NCI-H2107 treated with DMSO at 0.1 percent for 48 hours (cell line): ENCODE data around the gene PHACTR2.
"Not testable (repeated sequence)": the region's sequence is repeated elsewhere in the genome, so short reads cannot be mapped to it uniquely, and the experiment has no call there.

ENCODE experiments used
- DNase-seq: peaks from one replicate; lab custom pipeline; 2025; ENCODE audit not compliant: unreplicated experiment; lab: John Stamatoyannopoulos, UW

PHACTR2 gene

DNA sequence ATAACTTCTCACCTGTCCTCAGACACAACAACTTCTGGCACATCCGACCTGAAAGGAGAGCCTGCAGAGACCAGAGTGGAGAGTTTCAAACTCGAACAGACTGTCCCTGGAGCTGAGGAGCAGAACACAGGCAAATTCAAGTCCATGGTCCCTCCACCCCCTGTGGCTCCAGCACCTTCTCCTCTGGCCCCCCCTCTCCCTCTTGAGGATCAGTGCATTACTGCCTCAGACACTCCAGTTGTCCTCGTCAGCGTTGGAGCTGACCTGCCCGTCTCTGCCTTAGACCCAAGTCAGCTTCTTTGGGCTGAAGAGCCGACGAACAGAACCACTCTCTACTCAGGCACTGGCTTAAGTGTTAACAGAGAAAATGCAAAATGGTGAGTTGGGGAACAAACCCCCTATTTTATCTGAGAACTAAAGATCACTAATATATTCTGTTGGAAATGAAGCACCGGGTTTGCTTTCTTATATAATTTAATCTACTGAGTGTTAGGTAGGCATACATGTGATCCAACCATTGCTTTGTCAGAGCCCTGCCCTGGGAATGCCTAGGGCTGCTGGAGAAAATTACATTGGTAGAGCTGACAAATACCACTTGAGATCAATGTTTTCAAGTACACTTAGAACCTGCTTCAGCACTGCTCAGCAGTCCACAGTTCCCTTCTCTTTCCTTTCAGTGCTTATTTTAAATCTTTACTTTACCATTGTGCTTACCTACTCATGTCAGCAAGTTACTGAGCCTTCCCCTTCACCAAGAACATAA lies 87.8 kb downstream of the PHACTR2 start:
- DNase-seq, result no peak

DNA sequence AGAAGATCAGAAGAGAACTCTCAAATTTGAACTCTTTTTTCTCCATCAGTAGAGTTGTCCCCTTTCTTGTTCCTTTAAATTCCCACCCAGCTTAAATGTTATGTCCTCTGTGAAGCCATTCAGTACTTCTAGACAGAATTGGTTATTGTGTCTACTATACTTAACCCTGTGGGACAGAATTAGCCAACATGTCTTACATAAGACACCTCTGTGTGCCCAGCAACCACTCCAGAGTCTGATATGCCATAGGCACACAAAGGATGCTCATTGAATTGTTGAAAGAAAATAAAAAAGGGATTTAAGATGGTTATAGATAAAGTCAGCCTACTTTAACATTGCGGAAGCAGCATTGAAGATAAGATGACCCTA lies 88.4 kb downstream of the PHACTR2 start:
- no peak for DNase-seq

DNA sequence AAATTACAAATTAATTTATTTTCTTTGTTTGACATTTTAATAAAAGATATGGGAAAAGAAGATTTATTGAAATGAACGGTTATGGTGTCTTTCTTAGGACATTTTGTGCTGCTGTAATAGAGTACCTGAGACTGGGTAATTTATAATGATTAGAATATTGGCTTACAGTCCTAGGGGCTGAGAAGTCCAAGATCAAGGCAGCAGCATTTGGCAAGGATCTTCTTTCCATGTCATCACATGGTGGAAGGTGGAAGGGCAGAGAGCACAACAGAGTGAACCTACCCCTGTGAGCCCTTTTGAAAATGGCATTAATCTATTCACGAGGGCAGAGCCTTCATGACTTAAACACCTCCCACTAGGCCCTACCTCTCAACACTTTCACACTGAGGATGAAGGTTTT lies 89.7 kb downstream of the PHACTR2 start:
- no peak for DNase-seq

DNA sequence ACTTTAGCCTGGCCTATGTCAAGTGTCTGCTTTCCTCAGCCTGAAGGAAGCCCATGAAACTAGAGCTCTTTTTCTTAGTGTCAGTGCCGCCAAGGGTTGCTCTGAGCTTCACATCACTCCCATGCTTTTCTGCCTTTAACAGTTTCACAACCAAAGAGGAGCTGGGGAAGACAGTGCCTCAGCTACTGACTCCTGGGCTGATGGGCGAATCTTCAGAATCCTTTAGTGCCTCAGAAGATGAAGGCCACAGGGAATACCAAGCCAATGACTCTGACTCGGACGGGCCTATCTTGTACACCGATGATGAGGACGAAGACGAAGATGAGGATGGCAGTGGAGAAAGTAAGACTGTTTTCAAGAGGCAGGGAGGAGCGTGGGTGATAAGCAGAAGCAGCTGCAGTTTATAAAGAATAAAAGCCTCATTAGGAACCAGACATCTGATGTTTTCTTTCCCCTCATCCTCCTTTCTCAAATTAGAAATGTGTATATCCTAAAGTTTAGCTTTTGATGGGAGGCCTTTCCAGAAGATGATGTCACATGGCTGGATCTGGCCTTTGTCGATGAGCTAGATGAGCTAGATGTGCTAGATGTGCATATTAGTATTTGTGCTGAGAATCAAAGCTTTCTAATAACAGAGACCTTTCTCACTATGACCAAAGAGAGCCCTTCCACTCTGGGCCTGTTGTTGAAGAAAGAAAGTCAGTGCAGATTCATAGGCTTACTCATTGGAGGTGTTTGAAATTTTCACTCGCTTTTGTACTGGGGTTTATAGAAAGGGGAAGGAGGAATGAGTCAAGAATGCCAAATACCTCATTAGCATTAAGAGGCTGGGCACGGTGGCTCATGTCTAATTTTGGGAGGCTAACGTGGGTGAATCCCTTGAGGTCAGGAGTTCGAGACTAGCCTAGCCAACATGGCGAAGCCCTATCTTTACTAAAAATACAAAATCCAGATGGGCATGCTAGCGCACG lies 94.6 kb downstream of the PHACTR2 start:
- DNase-seq, result no peak

DNA sequence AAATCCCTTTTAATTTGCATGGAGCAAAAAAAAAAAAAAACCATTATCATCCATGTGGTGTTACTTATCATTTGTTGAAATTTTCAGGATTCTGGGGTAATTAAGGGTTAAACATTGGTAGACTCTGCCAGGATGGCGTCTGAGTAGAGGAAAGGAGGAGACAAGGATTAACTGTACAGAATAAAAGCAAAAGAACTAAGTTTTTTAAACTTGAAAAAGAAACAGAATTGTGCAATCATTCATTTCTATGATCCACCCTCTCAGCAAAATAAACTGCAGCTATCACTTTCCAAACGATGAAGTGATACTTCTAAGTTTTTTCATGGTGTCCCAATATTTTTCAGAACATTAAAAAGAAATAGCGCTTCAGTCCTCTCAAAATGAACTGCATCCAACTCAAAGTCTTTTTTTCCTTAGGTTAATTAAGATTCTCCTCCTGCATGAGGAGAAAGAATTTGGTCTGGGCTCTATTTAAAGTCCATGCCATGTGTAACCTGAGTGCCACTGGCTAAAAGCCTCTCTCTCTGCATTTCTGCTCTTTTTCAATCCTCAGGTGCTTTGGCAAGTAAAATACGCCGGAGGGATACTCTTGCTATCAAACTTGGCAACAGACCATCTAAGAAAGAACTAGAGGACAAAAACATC lies 95.9 kb downstream of the PHACTR2 start:
- DNase-seq, result no peak

DNA sequence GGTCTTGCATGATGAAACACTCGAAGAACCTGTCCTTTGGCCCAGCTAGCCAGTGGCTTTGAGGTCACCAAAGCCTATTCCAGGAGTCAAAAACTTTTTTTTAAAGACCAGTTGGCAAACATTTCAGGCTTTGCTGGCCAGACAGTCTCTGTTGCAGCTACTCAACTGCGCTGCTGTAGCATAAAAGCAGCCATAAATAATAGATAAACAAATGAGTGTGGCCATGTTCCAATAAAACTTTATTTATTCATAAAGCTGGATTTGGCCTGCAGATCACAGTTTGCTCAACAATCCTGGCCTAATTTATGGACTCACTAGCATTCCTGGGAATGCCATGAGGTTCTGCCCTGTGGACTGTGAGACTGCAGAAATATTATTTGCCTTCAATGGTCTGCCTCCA lies 96.6 kb downstream of the PHACTR2 start:
- no peak for DNase-seq

DNA sequence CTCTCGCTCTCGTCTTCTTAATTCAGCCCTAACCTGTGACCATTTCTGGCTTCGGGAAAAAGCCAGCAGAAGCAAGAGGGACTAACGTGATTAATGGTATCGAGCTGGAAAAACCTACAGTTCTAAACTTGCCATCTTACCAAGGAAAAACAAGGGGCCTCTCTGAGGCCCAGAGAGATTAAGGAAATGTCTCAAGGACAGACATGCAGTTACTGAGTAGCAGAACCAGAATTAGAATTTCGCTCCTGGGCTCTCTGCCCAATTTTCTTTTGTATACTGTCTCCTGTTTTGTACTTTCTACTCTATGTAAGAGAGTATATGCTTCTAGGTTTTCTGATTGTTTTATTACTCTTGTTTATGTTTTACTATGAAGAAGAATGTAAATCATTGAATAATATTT lies 97.6 kb downstream of the PHACTR2 start:
- no peak for DNase-seq

DNA sequence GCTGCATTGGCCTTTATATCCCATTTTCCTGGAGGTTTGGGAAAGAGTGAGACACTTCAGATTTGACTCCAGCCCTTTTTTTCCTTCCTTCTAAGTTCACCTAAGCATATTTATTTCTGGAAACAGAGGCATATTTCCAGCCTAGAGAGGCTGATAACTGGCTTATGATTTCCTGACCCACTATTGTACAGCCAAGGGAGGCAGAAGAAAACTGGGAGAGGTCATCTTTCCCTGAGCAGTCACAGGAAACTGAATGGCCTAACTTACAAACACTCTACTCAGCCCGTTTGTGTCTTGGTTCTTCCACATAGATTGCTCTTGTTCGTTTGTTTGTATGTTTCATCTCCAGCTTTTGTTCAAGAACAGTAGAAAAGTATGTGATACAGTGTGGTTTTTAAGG lies 101.2 kb downstream of the PHACTR2 start:
- DNase-seq, result no peak

DNA sequence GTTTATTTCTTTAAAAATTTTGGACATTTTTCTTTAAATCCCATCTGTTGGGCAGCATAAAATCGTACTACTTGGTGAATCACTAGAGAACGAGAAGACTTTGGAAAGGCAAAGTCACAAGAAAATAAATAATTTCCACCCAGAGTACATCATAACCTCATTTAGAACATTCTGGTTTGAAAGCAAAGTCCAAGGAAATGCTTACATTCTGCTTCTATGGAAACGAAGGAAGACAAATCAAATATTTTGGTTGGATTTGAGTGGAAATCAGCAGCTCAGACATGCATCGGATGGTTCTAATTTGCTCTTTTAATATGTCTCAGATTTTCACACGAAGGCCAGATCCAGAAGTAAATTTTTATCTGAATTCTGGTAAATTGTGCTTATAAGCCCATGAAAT lies 104.7 kb downstream of the PHACTR2 start:
- DNase-seq, result no peak

DNA sequence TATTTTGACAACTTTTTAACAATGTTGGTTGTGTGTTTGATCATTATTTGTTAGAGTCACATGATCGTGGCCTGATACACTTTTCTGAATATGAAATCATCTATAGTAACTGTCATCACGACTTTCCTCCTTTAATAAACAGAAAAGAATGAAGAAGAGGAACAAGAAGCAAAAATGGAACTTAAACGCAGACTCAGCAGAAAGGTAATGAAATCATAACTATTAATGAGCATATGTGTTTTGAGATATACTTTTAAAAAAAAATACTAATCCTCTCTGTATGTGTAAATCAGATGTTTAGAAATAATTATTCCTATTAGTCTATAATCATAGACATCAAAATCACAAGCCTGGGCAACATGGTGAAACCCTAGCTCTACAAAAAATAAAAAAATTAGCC lies 105.3 kb downstream of the PHACTR2 start:
- no peak for DNase-seq

DNA sequence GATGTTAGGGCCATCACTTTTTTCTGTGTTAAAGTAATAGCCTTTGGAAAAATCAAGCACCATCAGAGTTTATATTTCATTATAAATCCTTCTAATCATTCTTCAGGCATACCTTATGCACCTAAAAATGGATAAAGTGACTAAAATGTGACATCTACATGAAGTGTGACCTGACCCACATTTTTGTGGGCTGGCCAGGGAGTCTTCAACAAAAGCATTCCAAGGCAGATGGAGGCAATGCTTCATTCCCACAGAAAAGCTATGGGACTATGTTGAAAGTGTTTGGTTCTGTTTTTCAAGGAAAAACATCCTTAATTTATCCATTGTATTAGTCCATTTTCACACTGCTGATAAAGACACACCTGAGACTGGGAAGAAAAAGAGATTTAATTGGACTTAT lies 106.6 kb downstream of the PHACTR2 start:
- DNase-seq, result no peak

DNA sequence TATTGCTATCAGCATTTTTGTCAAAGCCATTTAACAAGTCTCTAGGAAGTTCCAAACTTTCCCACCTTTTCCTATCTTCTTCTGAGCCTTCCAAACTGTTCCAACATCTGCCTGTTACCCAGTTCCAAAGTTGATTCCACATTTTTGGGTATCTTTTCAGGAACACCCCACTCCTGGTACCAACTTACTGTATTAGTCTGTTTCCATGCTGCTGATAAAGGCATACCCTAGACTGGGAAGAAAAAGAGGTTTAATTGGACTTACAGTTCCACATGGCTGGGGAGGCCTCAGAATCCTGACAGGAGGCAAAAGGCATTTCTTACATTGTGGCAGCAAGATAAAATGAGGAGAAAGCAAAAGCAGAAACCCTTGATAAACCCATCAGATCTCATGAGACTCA lies 108.6 kb downstream of the PHACTR2 start:
- DNase-seq, result not testable (repeated sequence)

DNA sequence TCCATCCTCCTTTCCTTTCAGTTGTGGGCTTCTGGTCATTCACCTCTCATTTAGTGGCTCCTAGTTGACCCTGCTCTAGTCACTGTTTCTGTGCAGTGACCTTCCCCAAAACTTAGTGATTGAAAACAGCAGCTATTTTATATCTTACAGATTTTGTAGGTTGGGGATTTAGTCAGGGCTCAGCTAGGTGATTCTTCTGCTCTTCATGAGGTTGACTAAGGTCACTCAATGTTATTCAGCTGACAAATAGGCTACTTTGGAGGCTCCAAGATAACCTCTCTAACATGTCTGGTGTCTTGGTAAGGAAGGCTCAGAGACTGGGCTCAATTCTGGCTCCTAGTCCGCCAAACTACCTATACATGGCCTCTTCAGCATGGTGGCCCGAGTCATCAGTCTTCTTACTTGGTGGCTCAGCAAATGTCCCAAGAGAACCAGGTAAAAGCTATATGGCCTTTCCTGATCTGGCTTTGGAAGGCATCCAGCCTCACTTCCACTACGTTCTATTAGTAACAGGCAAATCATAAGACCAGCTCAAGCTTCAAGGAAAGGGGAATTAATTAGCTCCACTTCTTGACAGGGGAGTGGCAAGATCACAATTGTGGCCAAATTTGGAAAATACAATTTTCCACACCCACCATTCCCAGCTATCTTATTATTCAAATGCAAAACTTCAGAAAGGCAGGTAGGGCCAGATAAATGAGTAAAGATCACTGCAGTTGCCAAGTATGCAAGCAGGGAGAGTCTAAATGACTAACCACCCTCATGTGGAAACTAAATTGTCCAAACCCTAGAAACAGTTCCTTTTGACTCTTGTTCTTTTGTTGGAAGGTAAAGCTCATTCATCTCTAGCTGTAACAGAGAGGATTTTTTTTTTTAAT lies 114.9 kb downstream of the PHACTR2 start:
- no peak for DNase-seq

DNA sequence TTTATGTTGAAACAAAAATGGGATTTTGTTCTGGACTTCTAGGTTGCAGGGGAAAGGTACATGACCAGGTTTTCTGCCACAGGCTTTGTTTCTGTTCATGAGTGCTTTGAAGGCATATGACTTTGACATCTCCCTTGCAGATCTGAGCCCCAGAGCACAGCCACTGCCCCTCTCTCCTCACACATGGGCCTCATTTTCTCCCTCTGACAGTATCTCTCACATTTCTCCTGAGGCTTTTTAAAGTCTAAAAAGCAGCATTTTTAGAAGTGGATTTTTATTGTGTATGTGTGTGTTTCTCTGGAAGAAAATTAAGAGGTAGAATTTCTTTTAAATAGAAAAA lies 115.5 kb downstream of the PHACTR2 start:
- no peak for DNase-seq

DNA sequence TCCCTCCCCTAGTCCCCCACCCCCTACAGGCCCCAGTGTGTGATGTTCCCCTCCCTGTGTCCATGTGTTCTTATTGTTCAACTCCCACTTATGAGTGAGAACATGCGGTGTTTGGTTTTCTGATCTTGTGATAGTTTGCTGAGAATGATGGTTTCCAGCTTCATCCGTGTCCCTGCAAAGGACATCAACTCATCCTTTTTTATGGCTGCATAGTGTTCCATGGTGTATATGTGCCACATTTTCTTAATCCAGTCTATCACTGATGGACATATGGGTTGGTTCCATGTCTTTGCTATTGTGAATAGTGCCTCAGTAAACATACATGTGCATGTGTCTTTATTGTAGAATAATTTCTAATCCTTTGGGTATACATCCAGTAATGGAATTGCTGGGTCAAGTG lies 118.8 kb downstream of the PHACTR2 start:
- DNase-seq, result not testable (repeated sequence)

DNA sequence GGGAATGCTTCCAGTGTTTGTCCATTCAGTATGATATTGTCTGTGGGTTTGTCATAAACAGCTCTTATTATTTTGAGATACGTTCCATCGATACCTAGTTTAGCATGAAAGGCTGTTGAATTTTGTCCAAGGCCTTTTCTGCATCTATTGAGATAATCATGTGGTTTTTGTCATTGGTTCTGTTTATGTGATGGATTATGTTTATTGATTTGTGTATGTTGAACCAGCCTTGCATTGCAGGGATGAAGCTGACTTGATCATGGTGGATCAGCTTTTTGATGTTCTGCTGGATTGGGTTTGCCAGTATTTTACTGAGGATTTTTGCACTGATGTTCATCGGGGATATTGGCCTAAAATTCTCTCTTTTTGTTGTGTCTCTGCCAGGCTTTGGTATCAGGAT lies 120.7 kb downstream of the PHACTR2 start:
- not testable (repeated sequence) for DNase-seq

DNA sequence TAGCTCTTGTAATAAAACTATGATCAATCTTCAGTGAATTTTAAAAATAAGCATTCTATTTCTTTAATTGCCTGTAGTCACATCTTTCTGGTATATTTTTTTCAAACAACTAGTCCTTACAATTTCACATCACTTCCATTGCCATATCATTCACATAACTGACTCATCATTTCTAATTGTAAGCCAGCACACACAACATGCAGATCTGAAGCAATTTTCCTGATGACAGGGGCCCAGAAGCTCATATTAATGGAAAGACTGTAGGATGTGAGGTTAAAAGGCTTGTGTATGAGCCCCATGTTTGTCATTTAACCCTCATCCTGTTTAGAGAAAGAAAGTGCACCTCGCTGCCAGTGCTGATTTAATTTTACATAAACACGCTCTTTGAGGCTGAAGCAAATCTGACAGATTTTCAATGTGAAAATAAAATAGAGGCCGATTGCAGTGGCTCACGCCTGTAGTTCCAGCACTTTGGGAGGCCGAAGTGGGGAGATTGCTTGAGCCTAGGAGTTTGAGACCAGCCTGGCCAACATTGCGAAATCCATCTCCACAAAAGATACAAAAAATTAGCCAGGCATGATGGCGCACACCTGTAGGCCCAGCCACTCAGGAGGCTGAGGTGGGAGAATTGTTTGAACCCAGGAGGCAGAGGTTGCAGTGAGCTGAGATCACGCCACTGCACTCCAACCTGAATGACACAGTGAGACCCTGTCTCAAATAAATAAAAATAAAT lies 125.2 kb downstream of the PHACTR2 start:
- DNase-seq, result no peak

DNA sequence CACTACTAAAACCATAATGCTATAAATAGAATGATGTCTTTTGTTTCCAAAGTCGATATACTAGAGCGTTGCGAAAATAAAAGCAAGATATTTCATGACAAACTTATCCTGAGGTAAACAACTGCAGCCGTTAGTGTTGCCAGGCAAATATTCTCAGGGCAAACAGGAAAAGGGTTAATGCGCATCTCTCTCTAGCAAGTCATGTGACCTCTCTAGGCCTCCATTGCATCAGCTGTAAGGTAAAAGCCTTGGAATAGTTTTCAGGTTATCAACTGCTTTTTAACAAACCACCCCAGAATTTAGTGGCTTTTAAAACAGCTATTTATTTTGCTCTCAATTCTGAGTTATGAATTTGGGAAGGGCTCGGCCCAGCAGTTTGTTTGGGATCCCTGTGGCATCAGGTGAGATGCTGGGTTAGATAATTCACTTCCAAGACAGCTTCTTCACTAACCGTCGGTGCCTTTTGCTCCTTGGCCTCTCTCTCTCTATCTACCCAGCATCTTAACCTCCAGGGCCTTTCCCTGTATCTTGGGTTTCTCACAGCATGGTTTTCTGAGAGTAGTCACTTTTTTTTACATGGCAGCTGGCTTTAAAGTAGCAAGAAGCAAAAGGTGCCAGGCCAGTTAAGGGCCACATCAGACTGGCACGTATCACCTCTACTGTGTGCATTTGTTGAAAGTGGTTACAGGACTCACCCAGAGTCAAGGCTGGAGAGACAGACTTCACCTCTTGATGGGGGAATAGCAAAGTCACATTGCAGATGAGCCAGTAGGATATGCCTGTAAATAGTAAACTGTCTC lies 126.2 kb downstream of the PHACTR2 start:
- DNase-seq, result no peak

DNA sequence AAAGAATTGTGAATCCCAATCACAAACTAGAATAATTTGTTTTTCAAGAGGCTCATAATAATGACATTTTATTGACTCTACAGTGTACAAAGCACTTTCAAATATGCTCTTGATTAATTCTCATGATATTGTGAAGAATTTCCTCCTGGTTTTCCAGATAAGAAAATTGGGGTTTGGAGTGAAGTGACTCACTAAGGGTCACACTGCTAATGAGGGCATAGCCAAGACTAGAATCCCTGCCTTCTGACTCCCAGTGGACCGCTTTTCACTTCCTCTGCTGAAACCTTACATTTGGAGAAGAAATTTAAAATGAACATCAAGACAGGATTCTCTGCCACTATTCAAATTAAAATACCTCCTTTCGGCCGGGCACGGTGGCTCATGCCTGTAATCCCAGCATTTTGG lies 127.1 kb downstream of the PHACTR2 start:
- no peak for DNase-seq
